Measurements from ENCODE around the gene PSMA5.

- TF ChIP-seq CTCF (conservative IDR thresholded peaks at IDR 0.05) (no peak), ZFX (IDR thresholded peaks at IDR 0.05) (no peak)
These were observed 53.1 kb downstream of the PSMA5 start for GRCh38 chr1:109373126-109373525.
